Upper lobe of right lung (tissue), 1 donor: Measurements from ENCODE around the gene IL1RAPL1. TPM values are rescaled to one million over a fixed set of nuclear protein-coding genes. Genes with fewer than 3 reads are reported as not detected.

Experiments
- ATAC-seq: fragments of 200-7000 bp; cut with Tn5 transposase; one replicate; pipeline ENCODE4 v1.9.1; 2020; ENCODE audit warnings: mild to moderate bottlenecking, moderate library complexity
- DNase-seq: peaks from one replicate; pipeline ENCODE4 v3.0.0-alpha.2; 2020
- H3K27ac ChIP-seq: fragments of 200-600 bp; one replicate; pipeline ENCODE4 v1.8.0; 2022
- H3K27me3 ChIP-seq: fragments of 200-600 bp; one replicate; pipeline ENCODE4 v1.8.0; 2022; ENCODE audit warnings: mild to moderate bottlenecking
- H3K36me3 ChIP-seq: fragments of 200-600 bp; one replicate; pipeline ENCODE4 v1.8.0; 2022
- H3K4me1 ChIP-seq: fragments of 200-600 bp; one replicate; pipeline ENCODE4 v1.8.0; 2022
- H3K4me3 ChIP-seq: fragments of 200-600 bp; one replicate; pipeline ENCODE4 v1.8.0; 2022; ENCODE audit warnings: mild to moderate bottlenecking
- H3K9me3 ChIP-seq: fragments of 200-600 bp; one replicate; pipeline ENCODE4 v1.8.0; 2022
- CTCF ChIP-seq: fragments of 200-600 bp; IDR thresholded peaks from one replicate; pipeline ENCODE4 v1.8.0; 2022; ENCODE audit warnings: antibody characterized with exemption
- intact Hi-C: fragments of 100-400 bp; cut with DNase I; formaldehyde crosslinking; loops from one replicate; pipeline ENCODE4 v1.11.0; 2022
- total RNA-seq: library from RNA; stranded (reverse); fragmentation: NEBNext Ultra II Directional; extraction: Animal tissue kit (Norgen Biotek cat#: 25700); gene quantifications from one replicate; pipeline ENCODE4 v1.2.1, GENCODE V29; 2021
- donor health status: DM: no; HTN: yes; CAD: no; lungs with severe emphysema.

The IL1RAPL1 gene
- total RNA-seq, 1 donor from 2014 or later = not detected

- intact Hi-C loops = no loop called here
- Histone ChIP-seq H3K4me1 (no peaks in the 10 kb centered on the region), H3K36me3 (no peaks in the 10 kb centered on the region), H3K4me3 (no peak overlapping the region), H3K27me3 (no peaks in the 10 kb centered on the region), H3K27ac (no peak overlapping the region), H3K9me3 (no peaks in the 10 kb centered on the region)
- ATAC-seq (no peak), DNase-seq (no peak)
- no peak for TF ChIP-seq CTCF
These were observed 1302.8 kb downstream of the IL1RAPL1 start for GRCh38 chrX:29890004-29890403.

GRCh38 chrX:29890646-29891200 is 1303.5 kb downstream of the IL1RAPL1 start:
- H3K9me3 ChIP-seq = no peaks in the 10 kb centered on the region
- H3K4me1 ChIP-seq = no peaks in the 10 kb centered on the region
- no peak overlapping the region for H3K27ac ChIP-seq
- H3K27me3 ChIP-seq = no peaks in the 10 kb centered on the region
- intact Hi-C loops = no loop called here
- ATAC-seq (no peak), DNase-seq (no peak)
- no peak overlapping the region for H3K4me3 ChIP-seq
- no peaks in the 10 kb centered on the region for H3K36me3 ChIP-seq
- TF ChIP-seq CTCF = no peak

GRCh38 chrX:29902004-29902403 is 1314.8 kb downstream of the IL1RAPL1 start:
- Histone ChIP-seq H3K9me3 (no peaks in the 10 kb centered on the region), H3K27ac (no peak overlapping the region), H3K4me1 (no peaks in the 10 kb centered on the region), H3K36me3 (no peaks in the 10 kb centered on the region), H3K4me3 (no peak overlapping the region), H3K27me3 (no peaks in the 10 kb centered on the region)
- no peak for ATAC-seq
- no peak for TF ChIP-seq CTCF
- intact Hi-C loops = no loop called here
- no peak for DNase-seq

- no peak overlapping the region for H3K27ac ChIP-seq
- no peaks in the 10 kb centered on the region for H3K36me3 ChIP-seq
- H3K4me3 ChIP-seq = no peak overlapping the region
- no peaks in the 10 kb centered on the region for H3K9me3 ChIP-seq
- intact Hi-C loops = no loop called here
- no peaks in the 10 kb centered on the region for H3K4me1 ChIP-seq
- peak; percentile 15 for TF ChIP-seq CTCF
- no peak for ATAC-seq
- H3K27me3 ChIP-seq = no peaks in the 10 kb centered on the region
- DNase-seq = no peak
These were observed 1316.1 kb downstream of the IL1RAPL1 start for GRCh38 chrX:29903360-29903759.

- Histone ChIP-seq H3K4me1 (no peaks in the 10 kb centered on the region), H3K27ac (no peak overlapping the region), H3K9me3 (no peaks in the 10 kb centered on the region), H3K36me3 (no peaks in the 10 kb centered on the region), H3K4me3 (no peak overlapping the region), H3K27me3 (no peaks in the 10 kb centered on the region)
- ATAC-seq = no peak
- intact Hi-C loops = no loop called here
- no peak for DNase-seq
- TF ChIP-seq CTCF = no peak
These were observed 1324.4 kb downstream of the IL1RAPL1 start for GRCh38 chrX:29911673-29912072.

GRCh38 chrX:29913647-29914046 is 1326.4 kb downstream of the IL1RAPL1 start:
- no peak overlapping the region for H3K4me3 ChIP-seq
- intact Hi-C loops = no loop called here

More at GRCh38 chrX:29913647-29914046, 1326.4 kb downstream of the IL1RAPL1 start:
- no peaks in the 10 kb centered on the region for H3K9me3 ChIP-seq
- ATAC-seq (no peak), DNase-seq (no peak)
- no peaks in the 10 kb centered on the region for H3K4me1 ChIP-seq
- TF ChIP-seq CTCF = no peak
- no peak overlapping the region for H3K27ac ChIP-seq
- H3K36me3 ChIP-seq = no peaks in the 10 kb centered on the region
- no peaks in the 10 kb centered on the region for H3K27me3 ChIP-seq
